Heart left ventricle (tissue), 16 donors: ENCODE results near the gene LMOD3. TPM values are rescaled to one million over a fixed set of nuclear protein-coding genes. Genes with fewer than 3 reads are reported as not detected.

Source experiments
- ATAC-seq, 4 donors: fragments of 200-7000 bp; cut with Tn5 transposase; one replicate each; pipeline ENCODE4 v1.9.1; 2020 to 2022; ENCODE audit warnings: moderate library complexity in 4 of 4, mild to moderate bottlenecking in 3 of 4, moderate number of reproducible peaks in 1 of 4
- DNase-seq, 5 donors: peaks; one replicate each; pipeline ENCODE4 v3.0.0-alpha.2; 2020
- H3K27ac ChIP-seq, 12 donors: fragments of 200-600 bp; sonication (generic) in 4 of 12; one replicate each; pipeline versions ENCODE4 v1.5.0 to v1.8.0; 2016 to 2022; ENCODE audit warnings: mild to moderate bottlenecking in 2 of 12
- H3K27me3 ChIP-seq, 9 donors: fragments of 200-600 bp; sonication (generic) in 2 of 9; one replicate each; pipeline versions ENCODE4 v1.5.1 to v1.8.0; 2016 to 2022; ENCODE audit warnings: mild to moderate bottlenecking in 3 of 9
- H3K36me3 ChIP-seq, 9 donors: fragments of 200-600 bp; sonication (generic) in 2 of 9; one replicate each; pipeline versions ENCODE4 v1.5.0 to v1.8.0; 2018 to 2022; ENCODE audit warnings: mild to moderate bottlenecking in 2 of 9
- H3K4me1 ChIP-seq, 12 donors: fragments of 200-600 bp; sonication (generic) in 4 of 12; one replicate each; pipeline versions ENCODE4 v1.5.0 to v1.8.0; 2016 to 2022; ENCODE audit warnings: mild to moderate bottlenecking in 3 of 12
- H3K4me3 ChIP-seq, 12 donors: fragments of 200-600 bp; sonication (generic) in 4 of 12; one replicate each; pipeline versions ENCODE4 v1.5.0 to v1.8.0; 2017 to 2022; ENCODE audit warnings: mild to moderate bottlenecking in 9 of 12, moderate library complexity in 4 of 12
- H3K9me3 ChIP-seq, 12 donors: fragments of 200-600 bp; sonication (generic) in 4 of 12; one replicate each; pipeline versions ENCODE4 v1.5.0 to v1.8.0; 2016 to 2022; ENCODE audit warnings: mild to moderate bottlenecking in 1 of 12
- POLR2A ChIP-seq, 2 donors: fragments of 450-650 bp; IDR thresholded peaks; one replicate each; pipeline ENCODE4 v1.6.1; 2017; ENCODE audit warnings: antibody characterized with exemption in 2 of 2, mild to moderate bottlenecking in 2 of 2, moderate library complexity in 2 of 2
- WGBS, 4 donors: extraction: QIAGEN DNeasy Blood & Tissue Kit in 2 of 4; methylation state at CpG; one replicate each; pipeline versions ENCODE4 v1.1.5 to v1.1.7; 2013 to 2018; 5-methylcytosine and 5-hydroxymethylcytosine counted together
- intact Hi-C, 10 donors: fragments of 100-400 bp; cut with DNase I; formaldehyde crosslinking; loops; one replicate each; pipeline versions ENCODE4 v1.11.1 to v1.14.2; 2022
- polyA plus RNA-seq, 2 donors: library from polyadenylated mRNA; stranded (reverse); fragments of 200-250 nt; gene quantifications; one replicate each; pipeline ENCODE4 v1.2.3, GENCODE V29; 2013
- total RNA-seq, 9 donors: library from RNA; depleted of rRNA in 2 of 9; stranded (reverse); fragments of >200 nt in 2 of 9; fragmentation: NEBNext Ultra II Directional in 3 of 9; extraction: Animal tissue kit (Norgen Biotek cat#: 25700) in 3 of 9; gene quantifications; one replicate each; pipeline versions ENCODE4 v1.1.0 to v1.2.4, GENCODE V29; 2016 to 2023
- TF ChIP-seq, protein P1 (sequence below), 12 donors: fragments of 200-600 bp; sonication (generic) in 4 of 12; IDR thresholded peaks; one replicate each; pipeline versions ENCODE4 v1.5.0 to v1.8.0; 2018 to 2022; ENCODE audit warnings: antibody characterized with exemption in 12 of 12, mild to moderate bottlenecking in 5 of 12
- donor health status: ischemic (EF 13 %, LVEDD 7.1; RV severe dilation, severe dysfunction).
- donor health status: healthy with polysubstance abuse.
- donor health status: DM: no; HTN: yes; CAD: no.
- donor health status: DM: no; HTN: no; CAD: no.
- donor health status: ischemic (EF 25% LVEDD 6.9; RV normal size, moderate dysfunction).
- donor health status: ischemic (EF 25% LVEDD 5.7; RV mildly dilated, moderate dysfunction).
- donor health status: healthy.
- donor health status: DM: yes; HTN: yes; CAD: no.
- donor health status: ischemic (EF 35%, LVEDD 5.7; RV mildly dilated, moderate dysfunction).
- donor health status: nonischemic (EF 11% LVEDD 7.7; RV severe dilation, severe dysfunction).
- donor health status: DM: yes; HTN: yes; CAD: no.
- donor health status: PGD.
- donor health status: ischemic (EF 29% LVEDD 5.4; RV normal size, mild dysfunction).
- donor health status: nonischemic (EF 23%, LVEDD 6.1; RV moderate dilation, normal function).

Gene LMOD3
- total and polyA plus RNA-seq, 11 donors = 38.6 to 233 (median 128) TPM

DNA sequence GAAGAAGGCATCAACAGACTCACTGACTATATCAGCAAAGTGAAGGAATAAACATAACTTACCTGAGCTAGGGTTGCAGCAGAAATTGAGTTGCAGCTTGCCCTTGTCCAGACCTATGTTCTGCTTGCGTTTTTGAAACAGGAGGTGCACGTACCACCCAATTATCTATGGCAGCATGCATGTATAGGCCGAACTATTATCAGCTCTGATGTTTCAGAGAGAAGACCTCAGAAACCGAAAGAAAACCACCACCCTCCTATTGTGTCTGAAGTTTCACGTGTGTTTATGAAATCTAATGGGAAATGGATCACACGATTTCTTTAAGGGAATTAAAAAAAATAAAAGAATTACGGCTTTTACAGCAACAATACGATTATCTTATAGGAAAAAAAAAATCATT, 17.8 kb downstream of the LMOD3 start:
- Histone ChIP-seq H3K27me3 (no peaks in the 10 kb centered on the region), H3K4me3 (peak overlapping the region in 1 of 12 donors; percentile 2), H3K4me1 (peaks cover 4 to 66% (median 47%) of the 10 kb centered on the region in 12 donors), H3K36me3 (peaks cover 0 to 72% (median 54%) of the 10 kb centered on the region in 9 donors), H3K9me3 (no peaks in the 10 kb centered on the region), H3K27ac (peak overlapping the region in 8 of 12 donors; percentile 7 to 54 (median 34))
- TF ChIP-seq POLR2A (IDR thresholded peaks at IDR 0.05) = no peak
- TF ChIP-seq, protein P1, sequence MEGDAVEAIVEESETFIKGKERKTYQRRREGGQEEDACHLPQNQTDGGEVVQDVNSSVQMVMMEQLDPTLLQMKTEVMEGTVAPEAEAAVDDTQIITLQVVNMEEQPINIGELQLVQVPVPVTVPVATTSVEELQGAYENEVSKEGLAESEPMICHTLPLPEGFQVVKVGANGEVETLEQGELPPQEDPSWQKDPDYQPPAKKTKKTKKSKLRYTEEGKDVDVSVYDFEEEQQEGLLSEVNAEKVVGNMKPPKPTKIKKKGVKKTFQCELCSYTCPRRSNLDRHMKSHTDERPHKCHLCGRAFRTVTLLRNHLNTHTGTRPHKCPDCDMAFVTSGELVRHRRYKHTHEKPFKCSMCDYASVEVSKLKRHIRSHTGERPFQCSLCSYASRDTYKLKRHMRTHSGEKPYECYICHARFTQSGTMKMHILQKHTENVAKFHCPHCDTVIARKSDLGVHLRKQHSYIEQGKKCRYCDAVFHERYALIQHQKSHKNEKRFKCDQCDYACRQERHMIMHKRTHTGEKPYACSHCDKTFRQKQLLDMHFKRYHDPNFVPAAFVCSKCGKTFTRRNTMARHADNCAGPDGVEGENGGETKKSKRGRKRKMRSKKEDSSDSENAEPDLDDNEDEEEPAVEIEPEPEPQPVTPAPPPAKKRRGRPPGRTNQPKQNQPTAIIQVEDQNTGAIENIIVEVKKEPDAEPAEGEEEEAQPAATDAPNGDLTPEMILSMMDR (IDR thresholded peaks at IDR 0.05) = no peak
- DNase-seq = no peak
- ATAC-seq = no peak
- intact Hi-C loops = no loop called here
- WGBS, 4 donors = 39 to 64% (median 59%) methylated on average over 8 of the region's 8 CpGs

DNA sequence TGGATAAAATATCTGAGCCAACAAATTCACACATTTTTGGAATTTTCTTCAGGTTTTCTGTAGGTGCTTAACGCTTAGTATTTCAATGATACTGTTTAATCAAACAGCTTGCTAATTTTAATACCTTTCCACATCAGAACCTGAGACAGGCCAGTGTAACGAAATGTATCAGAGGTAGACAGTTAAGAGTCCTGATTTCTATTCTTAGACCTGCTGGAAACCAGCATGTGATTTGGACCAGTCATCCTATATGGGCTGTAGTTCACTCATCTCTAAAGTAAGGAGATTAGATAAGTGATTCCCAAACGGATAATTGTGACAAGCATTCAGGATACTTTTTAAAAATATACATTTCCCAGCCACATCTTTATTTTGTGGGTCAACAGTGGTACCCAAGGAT, 19.3 kb downstream of the LMOD3 start:
- DNase-seq (no peak), ATAC-seq (peak; percentile 32 to 70 (median 56))
- intact Hi-C loops = no loop called here
- no peak for TF ChIP-seq POLR2A (IDR thresholded peaks at IDR 0.05)
- TF ChIP-seq, protein P1 (IDR thresholded peaks at IDR 0.05) = no peak
- Histone ChIP-seq H3K27ac (peak overlapping the region in 10 of 12 donors; percentile 22 to 55 (median 36)), H3K27me3 (no peaks in the 10 kb centered on the region), H3K4me1 (peaks cover 4 to 68% (median 53%) of the 10 kb centered on the region in 12 donors), H3K36me3 (peaks cover 0 to 69% (median 54%) of the 10 kb centered on the region in 9 donors), H3K9me3 (no peaks in the 10 kb centered on the region), H3K4me3 (no peak overlapping the region)
- 53 to 60% (median 54%) methylated on average over 3 of the region's 3 CpGs for WGBS, 4 donors

DNA sequence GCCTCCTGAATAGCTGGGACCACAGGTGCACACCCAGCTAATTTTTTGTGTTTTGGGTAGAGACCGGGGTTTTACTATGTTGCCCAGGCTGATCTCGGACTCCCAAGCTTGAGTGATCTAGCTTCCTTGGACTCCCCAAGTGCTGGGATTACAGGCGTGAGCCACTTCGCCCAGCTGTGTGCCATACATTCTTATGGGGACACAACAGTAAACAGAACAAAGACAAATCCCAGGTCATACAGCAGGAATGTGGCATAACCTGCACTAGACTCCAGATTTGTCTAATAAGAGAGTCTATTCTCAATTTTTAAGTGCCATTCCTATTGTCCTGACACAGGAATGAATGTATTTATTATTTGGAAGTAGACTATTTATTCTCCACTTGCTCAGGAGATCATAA, 20.0 kb downstream of the LMOD3 start:
- H3K4me3 ChIP-seq = no peak overlapping the region
- DNase-seq (no peak), ATAC-seq (peak in 1 of 4 donors; percentile 10)
- peaks cover 0 to 64% (median 54%) of the 10 kb centered on the region in 9 donors for H3K36me3 ChIP-seq
- peaks cover 4 to 76% (median 58%) of the 10 kb centered on the region in 12 donors for H3K4me1 ChIP-seq
- TF ChIP-seq, protein P1 (IDR thresholded peaks at IDR 0.05) = no peak
- no peak for TF ChIP-seq POLR2A (IDR thresholded peaks at IDR 0.05)
- H3K27me3 ChIP-seq = no peaks in the 10 kb centered on the region
- WGBS, 4 donors = 70 to 88% (median 80%) methylated on average over 4 of the region's 4 CpGs
- peak overlapping the region in 9 of 12 donors; percentile 6 to 55 (median 33) for H3K27ac ChIP-seq
- intact Hi-C loops = no loop called here
- H3K9me3 ChIP-seq = no peaks in the 10 kb centered on the region

DNA sequence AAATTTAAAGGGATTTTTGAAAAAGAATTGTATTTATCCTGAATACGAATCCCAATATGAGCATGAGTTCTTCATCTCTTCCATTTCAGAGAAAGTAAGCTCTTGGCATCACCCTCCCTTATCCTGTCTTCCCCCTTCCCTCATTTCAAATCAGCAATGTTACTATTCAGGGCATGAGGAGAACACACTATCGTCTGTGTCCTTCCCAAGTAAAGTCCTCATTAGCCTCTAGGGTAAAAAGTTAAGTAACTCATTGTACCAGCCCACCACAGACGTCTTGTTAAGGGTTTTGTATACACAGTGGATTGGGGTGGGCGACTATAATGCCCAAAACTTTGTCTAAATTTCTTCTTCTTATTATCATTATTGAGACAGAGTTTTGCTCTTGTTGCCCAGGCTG, 22.8 kb downstream of the LMOD3 start:
- peaks cover 0 to 87% (median 67%) of the 10 kb centered on the region in 12 donors for H3K4me1 ChIP-seq
- DNase-seq (no peak), ATAC-seq (peak in 3 of 4 donors; percentile 35 to 41 (median 37))
- WGBS, 4 donors = 61 to 76% (median 65%) methylated on average over 4 of the region's 4 CpGs
- no peaks in the 10 kb centered on the region for H3K27me3 ChIP-seq
- no peaks in the 10 kb centered on the region for H3K9me3 ChIP-seq
- intact Hi-C loops = no loop called here
- no peak for TF ChIP-seq POLR2A (IDR thresholded peaks at IDR 0.05)
- TF ChIP-seq, protein P1 (IDR thresholded peaks at IDR 0.05) = no peak
- peaks cover 0 to 71% (median 35%) of the 10 kb centered on the region in 9 donors for H3K36me3 ChIP-seq
- H3K27ac ChIP-seq = peak overlapping the region in 11 of 12 donors; percentile 5 to 67 (median 45)
- H3K4me3 ChIP-seq = no peak overlapping the region
